HepG2 (cell line): ENCODE results near the gene MRPS25. TPM values are rescaled to one million over a fixed set of nuclear protein-coding genes. Genes with fewer than 3 reads are reported as not detected.

Source experiments
- ATAC-seq: fragments of 200-7000 bp; cut with Tn5 transposase; 3 replicates; pipeline ENCODE4 v1.9.1; 2020; ENCODE audit warnings: mild to moderate bottlenecking, moderate library complexity
- BruUV-seq: library from RNA; stranded (reverse); fragments of 400-500 nt; replicated peaks from 2 replicates; lab custom pipeline; 2021; lab: Mats Ljungman, UMichigan
- CTCF ChIA-PET: fragments of 300-600 bp; formaldehyde crosslinking; extraction: SDS; loops from one replicate; lab custom pipeline; 2021; ENCODE audit warnings: low total read pairs, inconsistent platforms, low intra/inter-chr PET ratio; lab: Yijun Ruan, JAX
- POLR2A ChIA-PET: fragments of 350-600 bp; sonication (Branson Sonifier 250); formaldehyde crosslinking; loops from one replicate; lab custom pipeline; 2020; ENCODE audit warnings: antibody characterized with exemption, inconsistent platforms; lab: Yijun Ruan, JAX
- DNase-seq: peaks from one replicate; pipeline ENCODE4 v3.0.0-alpha.2; 2015; ENCODE audit warnings: low spot score
- FAIRE-seq: peaks from 3 replicates; lab custom pipeline; 2011; peaks lifted over from hg19 to GRCh38; lab: Jason Lieb, UNC
- H2AFZ ChIP-seq: one replicate; pipeline ENCODE4 v1.6.1; 2011; ENCODE audit warnings: low read length, inconsistent platforms
- H3K27ac ChIP-seq: fragments of 300-600 bp; 3 replicates; pipeline ENCODE4 v1.8.0; 2011; ENCODE audit warnings: mixed run types, mild to moderate bottlenecking, mixed read lengths, low read length, inconsistent platforms; ENCODE audit not compliant: insufficient read depth; ENCODE audit errors: extremely low read length
- H3K27me3 ChIP-seq, 2 experiments: fragments of 200-600 bp in 1 of 2; 2 replicates in 1 of 2; 3 replicates in 1 of 2; pipeline versions ENCODE4 v1.6.0 to v1.8.0; 2011; ENCODE audit warnings: low read length in 2 of 2, mild to moderate bottlenecking in 2 of 2, moderate library complexity in 2 of 2, inconsistent platforms in 1 of 2; ENCODE audit not compliant: insufficient read depth in 2 of 2, control insufficient read depth in 1 of 2
- H3K36me3 ChIP-seq, 2 experiments: fragments of 200-600 bp in 1 of 2; replicated peaks in 1 of 2; 2 replicates in 1 of 2; 3 replicates in 1 of 2; pipeline versions ENCODE4 v1.5.1 to v1.8.0; 2011; ENCODE audit warnings: low read length in 2 of 2, inconsistent platforms in 1 of 2; ENCODE audit not compliant: insufficient read depth in 2 of 2, control insufficient read depth in 1 of 2
- H3K4me1 ChIP-seq: 2 replicates; pipeline ENCODE4 v1.5.1; 2012; ENCODE audit warnings: low read length, inconsistent platforms; ENCODE audit not compliant: insufficient read depth
- H3K4me2 ChIP-seq: 2 replicates; pipeline ENCODE4 v1.6.0; 2011; ENCODE audit warnings: low read depth, low read length, inconsistent platforms
- H3K4me3 ChIP-seq, 3 experiments: fragments of 200-600 bp in 1 of 3; sonication (generic), shearing (Covaris generic) in 1 of 3; replicated peaks in 1 of 3; 2 replicates each; pipeline ENCODE4 v1.5.1; 2011 to 2016; ENCODE audit warnings: low read length in 3 of 3, inconsistent platforms in 2 of 3, low read depth in 2 of 3, mild to moderate bottlenecking in 2 of 3, control low read depth in 1 of 3, mixed read lengths in 1 of 3; ENCODE audit not compliant: insufficient read depth in 1 of 3
- H3K79me2 ChIP-seq: one replicate; pipeline ENCODE4 v1.6.1; 2011; ENCODE audit warnings: low read length, inconsistent platforms; ENCODE audit not compliant: insufficient read depth
- H3K9ac ChIP-seq: 2 replicates; pipeline ENCODE4 v1.6.0; 2011; ENCODE audit warnings: mild to moderate bottlenecking, low read depth, low read length, inconsistent platforms; ENCODE audit not compliant: insufficient read depth
- H3K9me3 ChIP-seq: 2 replicates; pipeline ENCODE4 v1.5.1; 2012; ENCODE audit warnings: mild to moderate bottlenecking, low read length
- H4K20me1 ChIP-seq: 2 replicates; pipeline ENCODE4 v1.6.0; 2011; ENCODE audit warnings: inconsistent platforms, mild to moderate bottlenecking, low read length, moderate library complexity; ENCODE audit not compliant: insufficient read depth
- AKAP8 ChIP-seq: sonication (generic); formaldehyde crosslinking; IDR thresholded peaks from 2 replicates; pipeline ENCODE4 v1.5.1; 2020; ENCODE audit warnings: mild to moderate bottlenecking, missing genetic modification reagents
- ATAD3A ChIP-seq: sonication (generic); formaldehyde crosslinking; IDR thresholded peaks from 2 replicates; pipeline ENCODE4 v1.4.0; 2020; ENCODE audit warnings: missing genetic modification reagents
- CEBPB ChIP-seq: IDR thresholded peaks from 2 replicates; pipeline ENCODE4 v1.6.1; 2011; ENCODE audit warnings: low read depth, low read length, improper control_type of control experiment, borderline replicate concordance
- ELF1 ChIP-seq: sonication (generic); formaldehyde crosslinking; IDR thresholded peaks from 2 replicates; pipeline ENCODE4 v1.4.0; 2020; ENCODE audit warnings: missing genetic modification reagents
- HIVEP1 ChIP-seq: sonication (generic); formaldehyde crosslinking; IDR thresholded peaks from 2 replicates; pipeline ENCODE4 v1.4.0; 2020; ENCODE audit warnings: mild to moderate bottlenecking, missing genetic modification reagents
- HOXD1 ChIP-seq: sonication (generic); formaldehyde crosslinking; IDR thresholded peaks from 2 replicates; pipeline ENCODE4 v1.5.0; 2020; ENCODE audit warnings: missing genetic modification reagents
- JUN ChIP-seq: sonication (generic); formaldehyde crosslinking; IDR thresholded peaks from 2 replicates; pipeline ENCODE4 v1.4.0; 2020; ENCODE audit warnings: mild to moderate bottlenecking, missing genetic modification reagents
- KLF11 ChIP-seq: IDR thresholded peaks from 2 replicates; pipeline ENCODE4 v1.6.1; 2016; ENCODE audit warnings: missing compliant biosample characterization
- NBN ChIP-seq: fragments of 450-650 bp; conservative IDR thresholded peaks from 2 replicates; pipeline ENCODE4 v1.6.1; 2017
- REXO4 ChIP-seq: sonication (generic); formaldehyde crosslinking; IDR thresholded peaks from 2 replicates; pipeline ENCODE4 v1.8.0; 2022; ENCODE audit warnings: missing genetic modification reagents, mild to moderate bottlenecking, borderline replicate concordance
- RFX5 ChIP-seq: IDR thresholded peaks from 2 replicates; pipeline ENCODE4 v1.6.1; 2011; ENCODE audit warnings: low read depth, low read length, improper control_type of control experiment
- SAFB2 ChIP-seq: sonication (generic); formaldehyde crosslinking; IDR thresholded peaks from 2 replicates; pipeline ENCODE4 v1.5.1; 2020; ENCODE audit warnings: missing genetic modification reagents, low read depth, mild to moderate bottlenecking, borderline replicate concordance
- SMC3 ChIP-seq: IDR thresholded peaks from 2 replicates; pipeline ENCODE4 v1.6.1; 2011; ENCODE audit warnings: low read length, improper control_type of control experiment
- ZBTB38 ChIP-seq: sonication (generic); formaldehyde crosslinking; IDR thresholded peaks from 2 replicates; pipeline ENCODE4 v1.5.1; 2020; ENCODE audit warnings: mild to moderate bottlenecking, missing genetic modification reagents
- ZC3H4 ChIP-seq: sonication (generic); formaldehyde crosslinking; IDR thresholded peaks from 2 replicates; pipeline ENCODE4 v1.4.0; 2020; ENCODE audit warnings: missing genetic modification reagents, borderline replicate concordance
- ZNF207 ChIP-seq: fragments of 450-650 bp; IDR thresholded peaks from 2 replicates; pipeline ENCODE4 v1.6.1; 2016; ENCODE audit warnings: antibody characterized with exemption, borderline replicate concordance
- ZNF224 ChIP-seq: sonication (generic); formaldehyde crosslinking; IDR thresholded peaks from 2 replicates; pipeline ENCODE4 v1.5.0; 2020; ENCODE audit warnings: mild to moderate bottlenecking, missing genetic modification reagents
- ZNF34 ChIP-seq: sonication (generic); formaldehyde crosslinking; IDR thresholded peaks from 2 replicates; pipeline ENCODE4 v1.4.0; 2020; ENCODE audit warnings: mild to moderate bottlenecking, missing genetic modification reagents, borderline replicate concordance
- ZNF703 ChIP-seq: sonication (generic); formaldehyde crosslinking; IDR thresholded peaks from 2 replicates; pipeline ENCODE4 v1.5.1; 2020; ENCODE audit warnings: missing genetic modification reagents, mild to moderate bottlenecking, moderate library complexity, borderline replicate concordance
- ZNF766 ChIP-seq: sonication (generic); formaldehyde crosslinking; IDR thresholded peaks from 2 replicates; pipeline ENCODE4 v1.5.0; 2020; ENCODE audit warnings: missing genetic modification reagents, borderline replicate concordance
- ZSCAN30 ChIP-seq: sonication (generic); formaldehyde crosslinking; IDR thresholded peaks from 2 replicates; pipeline ENCODE4 v1.5.0; 2020; ENCODE audit warnings: mild to moderate bottlenecking, missing genetic modification reagents
- WGBS: methylation state at CpG from one replicate; pipeline ENCODE4 v1.1.6; 2017; ENCODE audit warnings: low lambda C conversion rate; 5-methylcytosine and 5-hydroxymethylcytosine counted together
- in situ Hi-C: cut with HindIII; loops from 2 replicates; pipeline ENCODE4 v1.10.0; 2017; ENCODE audit warnings: low pct_unique_long_range_greater_than_20kb; ENCODE audit not compliant: extremely low pct_ligation_motif_present
- intact Hi-C: fragments of 100-400 bp; cut with micrococcal nuclease; formaldehyde crosslinking; loops from one replicate; pipeline ENCODE4 v1.10.0; 2022; ENCODE audit not compliant: unreplicated experiment
- polyA plus RNA-seq, 8 experiments: library from polyadenylated mRNA; depleted of rRNA in 3 of 8; stranded (reverse) in 7 of 8; unstranded in 1 of 8; fragments of >200 nt; fragmentation: Illumina TruSeq in 4 of 8; extraction: Trizol in 4 of 8; gene quantifications; 2 replicates each; pipeline versions ENCODE4 v1.2.1 to v1.2.3, GENCODE V29; 2011 to 2016; ENCODE audit warnings: low read depth in 4 of 8, missing spikeins in 1 of 8, mixed read lengths in 1 of 8; ENCODE audit not compliant: insufficient read depth in 1 of 8
- total RNA-seq, 5 experiments: library from RNA; depleted of rRNA; stranded (reverse); fragments of >200 nt; fragmentation: Illumina TruSeq; extraction: Trizol; gene quantifications; 2 replicates each; pipeline ENCODE4 v1.2.3, GENCODE V29; 2016; ENCODE audit warnings: low read depth in 1 of 5
- TF ChIP-seq, protein P1 (sequence below): sonication (generic); formaldehyde crosslinking; conservative IDR thresholded peaks from 2 replicates; pipeline ENCODE4 v1.5.0; 2020; ENCODE audit warnings: missing genetic modification reagents
- TF ChIP-seq, protein P2 (sequence below): sonication (generic); formaldehyde crosslinking; IDR thresholded peaks from 2 replicates; pipeline ENCODE4 v1.8.1; 2023; ENCODE audit warnings: mild to moderate bottlenecking, missing genetic modification reagents, borderline replicate concordance
- TF ChIP-seq, protein P3 (sequence below): sonication (generic); formaldehyde crosslinking; IDR thresholded peaks from 2 replicates; pipeline ENCODE4 v1.5.0; 2020; ENCODE audit warnings: missing genetic modification reagents

MRPS25 gene
- total and polyA plus RNA-seq, 2 of the 13 experiments (the other 11 are each of a cell fraction or from before 2014, with no cell fraction given) = 60.1 to 74.3 TPM

DNA sequence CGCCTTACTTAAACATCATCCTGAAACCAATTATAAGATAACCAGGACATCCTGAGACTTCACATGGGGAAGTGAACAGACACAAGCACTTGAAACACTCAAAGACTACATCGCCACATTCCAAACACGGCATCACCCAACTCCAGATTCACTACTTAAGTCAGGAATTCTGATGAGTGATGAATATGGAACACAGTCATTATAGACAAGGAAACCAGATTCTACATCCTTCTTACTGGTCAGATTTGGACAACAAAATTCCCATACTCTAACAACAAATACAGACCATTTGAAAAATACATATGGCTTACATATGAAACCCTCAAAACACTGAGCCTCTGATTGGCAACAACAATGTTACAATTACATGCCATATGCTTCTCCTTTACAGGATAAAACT is 46.9 kb upstream of the MRPS25 start (continued):
- TF ChIP-seq, protein P1, sequence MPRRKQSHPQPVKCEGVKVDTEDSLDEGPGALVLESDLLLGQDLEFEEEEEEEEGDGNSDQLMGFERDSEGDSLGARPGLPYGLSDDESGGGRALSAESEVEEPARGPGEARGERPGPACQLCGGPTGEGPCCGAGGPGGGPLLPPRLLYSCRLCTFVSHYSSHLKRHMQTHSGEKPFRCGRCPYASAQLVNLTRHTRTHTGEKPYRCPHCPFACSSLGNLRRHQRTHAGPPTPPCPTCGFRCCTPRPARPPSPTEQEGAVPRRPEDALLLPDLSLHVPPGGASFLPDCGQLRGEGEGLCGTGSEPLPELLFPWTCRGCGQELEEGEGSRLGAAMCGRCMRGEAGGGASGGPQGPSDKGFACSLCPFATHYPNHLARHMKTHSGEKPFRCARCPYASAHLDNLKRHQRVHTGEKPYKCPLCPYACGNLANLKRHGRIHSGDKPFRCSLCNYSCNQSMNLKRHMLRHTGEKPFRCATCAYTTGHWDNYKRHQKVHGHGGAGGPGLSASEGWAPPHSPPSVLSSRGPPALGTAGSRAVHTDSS (CRISPR knock-in tag) = no peak
- TF ChIP-seq HIVEP1 (CRISPR knock-in tag) = no peak
- no peak for TF ChIP-seq REXO4 (CRISPR knock-in tag)
- TF ChIP-seq ZNF766 (CRISPR knock-in tag) = no peak
- no peak for TF ChIP-seq ZC3H4 (CRISPR knock-in tag)
- no peak for TF ChIP-seq ZNF224 (CRISPR knock-in tag)
- TF ChIP-seq ZSCAN30 (CRISPR knock-in tag) = no peak
- TF ChIP-seq, all 625 proteins: peak for 0

DNA sequence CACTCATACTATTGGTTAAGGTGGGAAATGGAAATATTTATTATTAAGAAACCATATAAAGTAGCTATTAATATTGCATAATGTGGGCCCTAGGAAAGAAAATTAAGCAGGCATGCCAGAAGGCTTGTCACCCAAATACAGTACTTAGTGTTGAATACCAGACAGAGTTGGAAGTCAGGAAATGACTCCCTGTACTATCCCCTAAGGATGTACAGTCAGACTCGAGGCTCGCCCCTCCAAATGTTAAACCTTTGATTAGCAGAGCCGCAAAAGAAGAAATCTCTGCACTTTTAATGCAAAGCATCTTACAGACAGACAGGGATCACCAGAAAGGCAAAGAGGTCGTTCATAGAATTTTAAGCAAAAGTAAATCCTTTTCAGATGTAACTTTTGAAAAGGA is 45.1 kb upstream of the MRPS25 start:
- ATAC-seq (no peak), DNase-seq (no peak), FAIRE-seq (no peak)
- H3K4me2 ChIP-seq = no peak overlapping the region
- peaks cover 27% of the 10 kb centered on the region for H3K4me1 ChIP-seq
- BruUV-seq = no TSS peak
- no peaks in the 10 kb centered on the region for H3K79me2 ChIP-seq
- H4K20me1 ChIP-seq = no peaks in the 10 kb centered on the region
- H3K9ac ChIP-seq = no peak overlapping the region
- intact Hi-C loops (no loop called here), in situ Hi-C loops (loop anchor here (10.0 kb wide), 2 partner anchors 95 to 275 kb away; partner anchors contain the start of gene CAPN7)
- H3K9me3 ChIP-seq = no peaks in the 10 kb centered on the region
- no peak overlapping the region for H2AFZ ChIP-seq
- WGBS = 38% methylated on average over 4 of the region's 4 CpGs
- no peak overlapping the region for H3K4me3 ChIP-seq
- peaks cover 0 to 2% of the 10 kb centered on the region in 2 experiments; a peak in 1 of 5 replicates for H3K27me3 ChIP-seq
- no peak overlapping the region for H3K27ac ChIP-seq
- no peaks in the 10 kb centered on the region for H3K36me3 ChIP-seq
- ChIA-PET CTCF (no interaction called here), POLR2A (no interaction called here)
- no peak for TF ChIP-seq HOXD1 (CRISPR knock-in tag)
- TF ChIP-seq JUN (CRISPR knock-in tag) = no peak
- TF ChIP-seq ZBTB38 (CRISPR knock-in tag) = no peak
- TF ChIP-seq AKAP8 = no peak
- TF ChIP-seq, protein P2, sequence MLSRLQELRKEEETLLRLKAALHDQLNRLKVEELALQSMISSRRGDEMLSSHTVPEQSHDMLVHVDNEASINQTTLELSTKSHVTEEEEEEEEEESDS (CRISPR knock-in tag) = no peak
- TF ChIP-seq NBN = no peak
- no peak for TF ChIP-seq SAFB2 (CRISPR knock-in tag)
- no peak for TF ChIP-seq REXO4 (CRISPR knock-in tag)
- no peak for TF ChIP-seq ZC3H4 (CRISPR knock-in tag)
- no peak for TF ChIP-seq CEBPB
- TF ChIP-seq ZNF703 (CRISPR knock-in tag) = no peak
- TF ChIP-seq KLF11 (CRISPR knock-in tag) = no peak
- no peak for TF ChIP-seq ATAD3A (CRISPR knock-in tag)
- no peak for TF ChIP-seq RFX5
- no peak for TF ChIP-seq ELF1 (CRISPR knock-in tag)
- no peak for TF ChIP-seq SMC3
- TF ChIP-seq, protein P3, sequence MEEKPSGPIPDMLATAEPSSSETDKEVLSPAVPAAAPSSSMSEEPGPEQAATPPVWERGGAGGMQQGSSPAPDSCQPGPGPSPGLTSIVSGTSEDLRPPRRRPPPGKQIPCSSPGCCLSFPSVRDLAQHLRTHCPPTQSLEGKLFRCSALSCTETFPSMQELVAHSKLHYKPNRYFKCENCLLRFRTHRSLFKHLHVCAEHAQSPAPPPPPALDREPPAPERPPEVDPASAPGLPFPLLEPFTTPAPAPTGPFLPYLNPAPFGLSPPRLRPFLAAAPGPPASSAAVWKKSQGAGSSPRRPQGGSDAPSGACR = no peak
- TF ChIP-seq ZNF34 (CRISPR knock-in tag) = no peak
- TF ChIP-seq ZNF207 = no peak
